Common myeloid progenitor, CD34-positive (primary cell): ENCODE measurements around the gene MSS51.

Experiments used
- CTCF ChIA-PET: fragments of 350-600 bp; sonication (Branson Sonifier 250); formaldehyde crosslinking; loops from one replicate; lab custom pipeline; 2021; ENCODE audit warnings: antibody characterized with exemption; lab: Charles Lee
- POLR2A ChIA-PET: fragments of 350-600 bp; sonication (Branson Sonifier 250); formaldehyde crosslinking; loops from one replicate; lab custom pipeline; 2021; ENCODE audit warnings: antibody characterized with exemption; lab: Charles Lee
- DNase-seq, 3 donors: peaks; one replicate each; pipeline versions ENCODE4 v3.0.0 to v3.0.0-alpha.2; 2013
- H3K27ac ChIP-seq, 2 experiments: 1 replicate in 1 of 2; 2 replicates in 1 of 2; pipeline ENCODE4 v1.7.0; 2013; ENCODE audit warnings: inconsistent platforms in 2 of 2, low read length in 2 of 2, mild to moderate bottlenecking in 2 of 2, low read depth in 1 of 2, moderate library complexity in 1 of 2; ENCODE audit not compliant: severe bottlenecking in 2 of 2, insufficient read depth in 1 of 2, poor library complexity in 1 of 2
- H3K27me3 ChIP-seq, 5 experiments: replicated peaks in 2 of 5; 1 replicate in 3 of 5; 2 replicates in 2 of 5; pipeline versions ENCODE4 v1.6.1 to v1.7.0; 2013; ENCODE audit warnings: low read length in 4 of 5, mild to moderate bottlenecking in 2 of 5, moderate library complexity in 2 of 5, inconsistent platforms in 1 of 5; ENCODE audit not compliant: insufficient read depth in 5 of 5, control insufficient read depth in 4 of 5
- H3K36me3 ChIP-seq, 4 experiments: 1 replicate in 2 of 4; 2 replicates in 2 of 4; pipeline versions ENCODE4 v1.6.1 to v1.7.0; 2013; ENCODE audit warnings: low read length in 3 of 4, control low read depth in 1 of 4, mild to moderate bottlenecking in 1 of 4; ENCODE audit not compliant: control insufficient read depth in 4 of 4, insufficient read depth in 4 of 4
- H3K4me1 ChIP-seq, 4 experiments: 1 replicate in 3 of 4; 2 replicates in 1 of 4; pipeline versions ENCODE4 v1.6.1 to v1.7.1; 2013; ENCODE audit warnings: low read length in 3 of 4, mild to moderate bottlenecking in 3 of 4, control low read depth in 1 of 4, inconsistent platforms in 1 of 4, moderate library complexity in 1 of 4; ENCODE audit not compliant: control insufficient read depth in 4 of 4, insufficient read depth in 4 of 4; ENCODE audit errors: control extremely low read depth in 1 of 4
- H3K4me3 ChIP-seq, 7 experiments: 1 replicate in 4 of 7; 2 replicates in 3 of 7; pipeline versions ENCODE4 v1.5.1 to v1.7.0; 2013; ENCODE audit warnings: mild to moderate bottlenecking in 7 of 7, low read length in 6 of 7, moderate library complexity in 6 of 7, inconsistent platforms in 2 of 7, low read depth in 2 of 7, control low read depth in 1 of 7; ENCODE audit not compliant: insufficient read depth in 4 of 7, control insufficient read depth in 1 of 7; ENCODE audit errors: extremely low read depth in 1 of 7
- H3K9me3 ChIP-seq, 5 experiments: 1 replicate in 4 of 5; 2 replicates in 1 of 5; pipeline versions ENCODE4 v1.6.1 to v1.7.1; 2013; ENCODE audit warnings: low read length in 4 of 5, mild to moderate bottlenecking in 2 of 5, inconsistent platforms in 1 of 5, low read depth in 1 of 5, moderate library complexity in 1 of 5; ENCODE audit not compliant: control insufficient read depth in 4 of 5, insufficient read depth in 2 of 5; ENCODE audit errors: control extremely low read depth in 1 of 5
- WGBS: methylation state at CpG from one replicate; pipeline ENCODE4 v1.1.5; 2013; ENCODE audit not compliant: insufficient coverage; 5-methylcytosine and 5-hydroxymethylcytosine counted together

Gene MSS51

DNA sequence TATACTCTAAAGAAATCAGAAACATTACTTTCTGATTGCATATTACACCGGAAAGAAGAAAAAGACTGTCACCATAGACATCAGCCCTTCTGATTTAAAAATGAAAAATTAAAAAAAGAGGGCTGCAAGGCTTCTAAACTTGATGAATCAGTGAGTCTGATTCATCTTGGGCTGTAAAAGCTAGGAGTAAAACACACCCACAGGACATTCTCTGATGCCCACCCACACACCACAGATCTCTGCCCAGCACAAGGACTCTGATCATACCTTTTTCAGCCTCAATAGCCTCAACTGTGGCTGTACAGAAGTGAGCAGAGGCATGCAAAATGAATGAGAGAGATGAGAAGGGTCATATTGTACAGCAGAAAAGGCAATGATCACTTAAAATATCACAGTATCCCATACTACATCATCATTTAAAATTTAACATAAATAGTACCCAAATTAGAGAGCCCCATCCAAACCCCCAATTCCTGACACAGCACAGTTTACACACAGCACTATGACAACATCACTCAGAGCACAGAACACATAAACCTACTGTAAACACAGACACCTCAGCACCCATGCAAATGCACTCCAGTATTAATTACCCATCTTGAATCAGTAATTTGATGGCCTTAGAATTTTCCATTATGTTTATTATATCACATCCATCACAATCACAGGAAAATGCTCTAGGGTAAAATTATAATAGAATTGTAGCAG lies 6.4 kb upstream of the MSS51 start:
- H3K4me1 ChIP-seq: no peaks in the 10 kb centered on the region
- no peak overlapping the region for H3K27ac ChIP-seq
- CTCF ChIA-PET: no interaction called here
- H3K9me3 ChIP-seq: no peaks in the 10 kb centered on the region
- no peak overlapping the region for H3K4me3 ChIP-seq
- peaks cover 10 to 39% (median 23%) of the 10 kb centered on the region in 4 experiments for H3K36me3 ChIP-seq
- H3K27me3 ChIP-seq: no peaks in the 10 kb centered on the region
- POLR2A ChIA-PET: no interaction called here
- WGBS: no CpG with 5 or more reads among the region's 1 CpG
- no peak for DNase-seq

DNA sequence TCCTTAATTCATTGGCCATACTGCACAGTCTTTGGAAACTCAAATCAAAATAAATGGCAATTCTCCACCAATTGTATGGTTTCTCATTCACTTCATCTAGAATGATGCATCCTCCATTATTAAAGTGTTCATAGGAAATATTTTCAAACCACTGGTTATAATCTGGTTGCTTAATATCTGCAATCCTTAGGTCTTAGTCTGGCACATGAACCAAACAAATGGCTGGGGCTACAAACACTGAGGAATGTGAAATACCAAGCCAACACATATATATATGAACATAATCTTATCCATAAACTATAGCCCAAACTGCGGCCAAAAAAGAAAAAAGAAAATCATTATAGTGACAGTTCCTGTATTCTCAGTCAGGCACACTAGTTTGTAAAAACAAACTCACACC lies 5.7 kb upstream of the MSS51 start:
- POLR2A ChIA-PET: no interaction called here
- Histone ChIP-seq H3K36me3 (peaks cover 7 to 33% (median 22%) of the 10 kb centered on the region in 4 experiments), H3K27ac (no peak overlapping the region), H3K27me3 (no peaks in the 10 kb centered on the region), H3K4me3 (no peak overlapping the region), H3K9me3 (no peaks in the 10 kb centered on the region), H3K4me1 (no peaks in the 10 kb centered on the region)
- WGBS: no CpG with 5 or more reads among the region's 1 CpG
- DNase-seq: no peak
- CTCF ChIA-PET: no interaction called here

DNA sequence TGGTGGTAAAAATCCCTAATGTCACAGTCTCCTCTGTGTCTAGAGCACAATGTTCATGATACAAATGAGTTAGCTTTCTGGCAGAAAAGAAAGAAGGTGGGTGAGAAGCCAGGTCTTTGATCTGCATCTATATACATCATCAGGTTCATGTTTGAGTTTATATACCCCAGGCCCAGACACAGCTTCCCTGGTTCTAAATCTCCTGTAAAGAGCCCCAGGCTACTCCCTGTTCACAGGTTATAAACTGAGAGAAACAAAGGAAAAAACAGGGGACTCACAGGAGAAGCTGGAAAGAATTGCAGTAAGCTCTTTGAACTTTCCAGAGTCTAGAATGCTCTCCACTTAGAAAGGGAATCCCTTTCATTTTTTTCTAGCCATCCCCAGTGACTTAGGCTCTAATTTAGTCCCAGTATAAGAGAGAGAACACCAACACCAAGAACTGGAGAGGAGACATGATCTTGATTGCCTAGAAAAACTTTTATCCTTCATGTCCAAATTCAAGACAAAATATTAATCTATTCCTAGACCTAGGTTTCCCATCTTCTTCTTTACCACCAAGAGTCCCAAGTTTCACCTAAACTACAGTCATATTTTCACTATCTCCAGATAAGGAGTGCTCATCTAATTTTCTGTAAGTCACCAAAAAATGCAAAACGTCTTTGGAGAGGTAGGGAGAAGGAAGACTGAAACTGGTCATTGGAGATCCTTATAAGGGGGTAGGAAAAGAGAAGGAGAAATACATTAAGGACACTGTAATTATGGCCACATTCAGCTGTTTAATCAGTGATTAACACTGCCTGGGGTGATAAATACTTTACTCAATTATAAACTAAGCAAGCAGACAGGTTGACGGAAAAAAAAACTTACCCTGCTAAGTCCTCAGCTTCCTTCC lies 469 bp downstream of the MSS51 start:
- no peak overlapping the region for H3K4me3 ChIP-seq
- ChIA-PET POLR2A (no interaction called here), CTCF (interaction anchor here (0.5 kb wide), 1 partner anchor 12 kb away, joined by 3 read pairs; no protein-coding TSS in a partner anchor)
- H3K9me3 ChIP-seq: no peaks in the 10 kb centered on the region
- no peak overlapping the region for H3K27ac ChIP-seq
- peaks cover 0 to 8% (median 2%) of the 10 kb centered on the region in 4 experiments for H3K4me1 ChIP-seq
- no peaks in the 10 kb centered on the region for H3K27me3 ChIP-seq
- H3K36me3 ChIP-seq: peaks cover 4 to 15% (median 12%) of the 10 kb centered on the region in 4 experiments
- WGBS: 33% methylated on average over 1 of the region's 2 CpGs
- no peak for DNase-seq

DNA sequence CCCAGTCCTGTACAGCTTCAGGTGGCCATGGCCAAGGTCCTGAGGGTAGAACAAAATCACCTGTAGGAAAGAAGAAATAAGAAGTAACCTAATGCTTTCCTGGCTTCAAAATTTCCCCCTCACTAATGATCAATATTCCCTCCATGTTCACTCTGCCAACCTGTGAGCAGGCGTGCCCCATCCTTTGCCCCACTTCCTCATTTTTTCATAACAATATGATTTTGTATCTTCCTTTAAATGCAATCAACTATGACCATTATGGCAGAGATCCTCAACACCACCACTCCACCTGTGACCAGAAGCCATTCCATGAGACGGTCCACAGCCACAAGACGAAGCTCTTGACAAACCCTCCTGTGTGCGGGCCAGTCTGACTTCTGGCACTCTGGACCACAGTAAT lies 7.0 kb downstream of the MSS51 start:
- H3K36me3 ChIP-seq: peaks cover 12 to 45% (median 37%) of the 10 kb centered on the region in 4 experiments
- H3K27ac ChIP-seq: no peak overlapping the region
- H3K9me3 ChIP-seq: no peaks in the 10 kb centered on the region
- no peaks in the 10 kb centered on the region for H3K27me3 ChIP-seq
- POLR2A ChIA-PET: no interaction called here
- no peak overlapping the region for H3K4me3 ChIP-seq
- CTCF ChIA-PET: no interaction called here
- 100% methylated on average over 1 of the region's 4 CpGs for WGBS
- no peak for DNase-seq
- no peaks in the 10 kb centered on the region for H3K4me1 ChIP-seq

- ChIA-PET CTCF (no interaction called here), POLR2A (no interaction called here)
- Histone ChIP-seq H3K27ac (no peak overlapping the region), H3K36me3 (peaks cover 12 to 45% (median 37%) of the 10 kb centered on the region in 4 experiments), H3K27me3 (no peaks in the 10 kb centered on the region), H3K4me3 (no peak overlapping the region), H3K9me3 (no peaks in the 10 kb centered on the region), H3K4me1 (no peaks in the 10 kb centered on the region)
- WGBS: no CpG with 5 or more reads among the region's 3 CpGs
- no peak for DNase-seq
These were observed 8.9 kb downstream of the MSS51 start for GRCh38 chr10:73424478-73424877.

- H3K9me3 ChIP-seq: no peaks in the 10 kb centered on the region
- no peaks in the 10 kb centered on the region for H3K4me1 ChIP-seq
- CTCF ChIA-PET: no interaction called here
- no peak overlapping the region for H3K27ac ChIP-seq
- peaks cover 12 to 45% (median 37%) of the 10 kb centered on the region in 4 experiments for H3K36me3 ChIP-seq
- no peaks in the 10 kb centered on the region for H3K27me3 ChIP-seq
- DNase-seq: no peak
- POLR2A ChIA-PET: no interaction called here
- H3K4me3 ChIP-seq: no peak overlapping the region
These were observed 10.1 kb downstream of the MSS51 start for GRCh38 chr10:73423309-73423708.

DNA sequence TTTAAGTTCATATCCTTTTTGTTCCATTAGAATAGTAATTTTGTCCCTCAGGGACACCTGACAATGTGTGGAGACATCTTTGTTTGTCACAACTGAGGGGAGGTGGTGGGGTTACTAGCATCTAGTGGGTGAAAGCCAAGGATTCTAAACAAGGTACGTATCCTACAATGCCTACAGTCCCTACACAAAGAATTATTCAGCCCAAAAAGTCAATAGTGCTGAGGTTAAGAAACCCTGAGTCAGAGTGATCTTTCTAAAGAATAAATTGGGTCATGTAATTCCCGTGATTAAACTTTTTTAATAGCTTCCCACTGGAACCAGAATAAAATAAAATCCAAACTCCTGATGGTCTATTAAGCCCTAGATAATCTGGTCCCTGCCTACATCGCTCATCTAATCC lies 16.8 kb downstream of the MSS51 start:
- CTCF ChIA-PET: no interaction called here
- POLR2A ChIA-PET: no interaction called here
- WGBS: 100% methylated on average over 2 of the region's 3 CpGs
- DNase-seq: no peak
- H3K4me1 ChIP-seq: peaks cover 9 to 24% (median 19%) of the 10 kb centered on the region in 4 experiments
- no peak overlapping the region for H3K4me3 ChIP-seq
- H3K36me3 ChIP-seq: no peaks in the 10 kb centered on the region
- H3K27me3 ChIP-seq: peaks cover 0 to 1% (median 0%) of the 10 kb centered on the region in 5 experiments
- H3K9me3 ChIP-seq: no peaks in the 10 kb centered on the region
- no peak overlapping the region for H3K27ac ChIP-seq
